ENCODE results near the gene RIMBP2. TPM values are rescaled to one million over a fixed set of nuclear protein-coding genes. Genes with fewer than 3 reads are reported as not detected.

RIMBP2 gene
- total and polyA plus RNA-seq, 2 experiments from 2014 or later: 0.31 to 0.37 TPM

DNA sequence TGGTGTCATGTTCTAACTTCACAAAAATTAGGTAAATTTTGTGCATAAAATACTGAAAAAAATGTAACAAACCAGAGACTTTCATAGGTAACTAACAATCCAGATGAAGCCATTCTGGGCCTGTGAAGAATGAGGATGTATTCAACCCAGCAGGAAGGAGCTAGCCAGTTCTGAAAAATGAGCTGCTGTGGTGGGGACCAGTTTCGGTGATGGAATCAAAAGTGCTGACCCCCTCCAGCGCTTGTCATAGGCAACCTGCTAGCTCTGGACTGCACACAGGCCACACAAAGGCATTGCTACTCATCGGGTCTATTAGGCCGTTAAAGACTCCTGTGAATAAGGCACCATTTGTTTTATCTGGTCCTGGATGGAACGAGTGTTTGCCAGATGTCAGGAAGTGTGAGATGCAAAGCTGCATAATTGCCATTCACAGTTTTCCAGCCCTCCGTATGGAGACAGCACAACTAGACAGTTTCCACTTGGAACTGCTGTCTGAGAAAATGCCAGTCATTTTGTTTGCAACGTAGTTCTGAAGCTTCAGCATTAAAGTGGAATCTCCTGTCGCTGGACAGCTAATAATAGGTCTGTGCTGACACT is 3.3 kb upstream of the RIMBP2 start:
- Histone ChIP-seq H3K4me2 (no peak overlapping the region), H3K27me3 (ENCODE audit: insufficient read depth) (peaks cover 43% of the 10 kb centered on the region), H3K4me1 (ENCODE audit: insufficient read depth) (peaks cover 6% of the 10 kb centered on the region; the same call in 1 of the 2 replicates), H3K27ac (ENCODE audit: low read depth) (no peak overlapping the region), H2AFZ (no peak overlapping the region), H3F3A (replicated peaks; ENCODE audit: low read depth) (no peaks in the 10 kb centered on the region), H3K36me3 (ENCODE audit: insufficient read depth) (no peaks in the 10 kb centered on the region), H3K79me2 (replicated peaks; ENCODE audit: insufficient read depth) (no peaks in the 10 kb centered on the region), H3K9me2 (ENCODE audit: insufficient read depth) (no peaks in the 10 kb centered on the region), H4K20me1 (replicated peaks; ENCODE audit: insufficient read depth) (no peaks in the 10 kb centered on the region), H3K4me3 (no peak overlapping the region)
- no peaks in the 10 kb centered on the region for H3K4me1 Mint-ChIP-seq
- peaks cover 12% of the 10 kb centered on the region for H3K36me3 Mint-ChIP-seq (ENCODE audit: low read depth)
- no peak for DNase-seq (ENCODE audit: low spot score)
- TF ChIP-seq POLR2AphosphoS5 (IDR thresholded peaks at IDR 0.05; ENCODE audit: low read depth) (no peak), NANOG (IDR thresholded peaks at IDR 0.05; ENCODE audit: borderline replicate concordance) (no peak), ZNF331 (CRISPR knock-in tag; IDR thresholded peaks at IDR 0.05; ENCODE audit: low read depth) (no peak), CTCF (conservative IDR thresholded peaks at IDR 0.05; ENCODE audit: low read depth in 2 of 2) (no peak), EZH2phosphoT487 (IDR thresholded peaks at IDR 0.05; ENCODE audit: unreplicated experiment) (no peak), EZH2 (IDR thresholded peaks at IDR 0.05; ENCODE audit: low read depth, unreplicated experiment) (no peak), STAT1 (IDR thresholded peaks at IDR 0.05; ENCODE audit: unreplicated experiment) (no peak), ETS1 (IDR thresholded peaks at IDR 0.05) (no peak), ZNF114 (CRISPR knock-in tag; IDR thresholded peaks at IDR 0.05) (no peak), ZNF462 (CRISPR knock-in tag; IDR thresholded peaks at IDR 0.05) (no peak), JUNB (IDR thresholded peaks at IDR 0.05; ENCODE audit: unreplicated experiment) (no peak)
- H3K27me3 Mint-ChIP-seq (ENCODE audit: insufficient read depth, low read depth, poor library complexity): peaks cover 37% of the 10 kb centered on the region
- ATAC-seq: no peak
- H3K4me3 Mint-ChIP-seq: no peak overlapping the region
- H3K9me3 Mint-ChIP-seq: peaks cover 68% of the 10 kb centered on the region
- H3K27ac Mint-ChIP-seq: no peak overlapping the region
